ENCODE data around the gene MANSC4. TPM values are rescaled to one million over a fixed set of nuclear protein-coding genes. Genes with fewer than 3 reads are reported as not detected.

The MANSC4 gene
- total and polyA plus RNA-seq, 2 donors (not counting 3 experiments of a cell fraction or from before 2014, with no cell fraction given), result not detected

GRCh38 chr12:27823038-27823437, 43.0 kb upstream of the MANSC4 start:
- Histone ChIP-seq H3K9me1 (replicated peaks; ENCODE audit: control insufficient read depth, extremely low read depth, insufficient read depth, low read length) (no peaks in the 10 kb centered on the region), H3K36me3 (ENCODE audit: control insufficient read depth in 2 of 2, extremely low read depth in 1 of 2, insufficient read depth in 2 of 2, low read length in 2 of 2) (no peaks in the 10 kb centered on the region), H3K4me3 (replicated peaks in 1 of 3; ENCODE audit: insufficient read depth in 1 of 3, low read depth in 1 of 3, low read length in 3 of 3) (no peak overlapping the region), H4K20me1 (replicated peaks; ENCODE audit: control insufficient read depth, extremely low read depth, insufficient read depth, low read length) (no peaks in the 10 kb centered on the region), H3K27ac (ENCODE audit: insufficient read depth, low read depth, low read length) (peak overlapping the region; percentile 99), H3K4me1 (ENCODE audit: control insufficient read depth, extremely low read depth, insufficient read depth, low read length) (peaks cover 24% of the 10 kb centered on the region), H3K4me2 (ENCODE audit: insufficient read depth, low read length) (no peak overlapping the region), H3K27me3 (ENCODE audit: control insufficient read depth in 2 of 2, insufficient read depth in 2 of 2, low read length in 2 of 2) (no peaks in the 10 kb centered on the region), H3K79me2 (ENCODE audit: control insufficient read depth, insufficient read depth, low read length) (no peaks in the 10 kb centered on the region), H3K9me3 (replicated peaks; ENCODE audit: control insufficient read depth, insufficient read depth, low read length) (no peaks in the 10 kb centered on the region), H2AFZ (ENCODE audit: low read depth, low read length) (no peak overlapping the region), H3K9ac (replicated peaks; ENCODE audit: extremely low read depth, insufficient read depth, low read length) (peak overlapping the region; percentile 82)
- no peak for DNase-seq (ENCODE audit: low read depth, low spot score)
- FAIRE-seq, result no peak
- CTCF ChIA-PET, result interaction anchor here (2.0 to 4.9 kb wide), 2 partner anchors 17 to 49 kb away, joined by 5 to 43 read pairs; no protein-coding TSS in a partner anchor
- no TSS peak for BruUV-seq (replicated peaks)
- intact Hi-C loops (cut with micrococcal nuclease) (loop anchor here (2.0 to 10.0 kb wide), 4 partner anchors 50 to 1420 kb away; no protein-coding TSS in a partner anchor), dilution Hi-C loops (cut with MboI; ENCODE audit: extremely low pct_ligation_motif_present, low sequenced_read_pairs) (no loop called here)
- TF ChIP-seq CTCF (IDR thresholded peaks at IDR 0.05; ENCODE audit: extremely low read depth in 1 of 2, insufficient read depth in 1 of 2, low read depth in 1 of 2, low read length in 2 of 2) (no peak), EZH2 (IDR thresholded peaks at IDR 0.05; ENCODE audit: borderline replicate concordance, low read depth, low read length, severe bottlenecking) (no peak), POLR2AphosphoS5 (IDR thresholded peaks at IDR 0.05; ENCODE audit: insufficient read depth, low read depth, low read length) (no peak), GATA2 (IDR thresholded peaks at IDR 0.05; ENCODE audit: insufficient read depth, insufficient read length, low read depth, low read length) (no peak), FOS (IDR thresholded peaks at IDR 0.05; ENCODE audit: borderline replicate concordance, insufficient read depth, low read length) (no peak), POLR2A (IDR thresholded peaks at IDR 0.05; ENCODE audit: low read depth, low read length) (no peak), JUN (IDR thresholded peaks at IDR 0.05; ENCODE audit: borderline replicate concordance, insufficient read depth, insufficient read length, low read depth) (no peak), MYC (IDR thresholded peaks at IDR 0.05; ENCODE audit: low read depth, low read length) (no peak), MAX (IDR thresholded peaks at IDR 0.05; ENCODE audit: insufficient read depth, insufficient read length) (no peak)
- POLR2A ChIA-PET, result no interaction called here

Measured in endothelial cell of umbilical vein (primary cell).